ENCODE data around the gene TAS1R3. TPM values are rescaled to one million over a fixed set of nuclear protein-coding genes. Genes with fewer than 3 reads are reported as not detected.

Gene TAS1R3
- total RNA-seq, 1 donor from 2014 or later: 1.0 TPM

DNA sequence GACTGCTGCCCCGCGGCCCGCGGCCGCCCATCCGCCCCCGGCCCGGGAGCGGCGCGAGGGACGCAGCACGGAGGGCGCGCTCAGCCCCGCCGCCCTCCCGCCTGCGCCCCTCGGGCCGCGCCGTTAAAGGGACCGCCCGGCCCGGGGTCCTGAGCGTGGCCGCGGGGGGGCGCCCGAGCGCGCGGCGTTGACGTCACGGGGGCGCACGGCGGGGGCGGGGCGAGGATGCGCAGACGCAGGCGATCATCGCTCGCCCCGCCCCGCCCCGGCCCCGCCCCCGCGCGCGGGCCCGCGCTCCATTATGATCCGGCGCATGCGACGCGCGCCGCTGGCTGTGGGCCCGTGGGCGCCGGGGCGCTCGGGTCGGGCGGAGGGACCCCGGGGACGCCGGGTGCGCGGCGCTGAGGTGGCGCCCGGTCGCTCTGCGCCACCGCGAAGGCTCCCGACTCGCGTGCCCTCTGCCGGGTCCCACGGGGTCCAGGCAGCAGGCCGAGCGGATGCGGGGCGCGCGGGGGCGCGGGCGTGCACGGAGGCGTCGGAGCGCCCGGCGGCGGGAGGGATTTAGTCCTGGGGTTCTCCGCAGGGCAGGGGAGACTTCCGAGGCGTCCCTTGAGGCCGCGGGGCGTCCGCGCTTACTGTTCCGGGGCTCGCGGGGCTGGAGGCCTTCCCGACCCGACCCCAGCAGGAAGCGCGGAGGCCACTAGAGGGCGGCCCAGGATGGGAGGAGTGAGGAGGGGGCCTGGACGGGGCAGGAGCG, 18.4 kb downstream of the TAS1R3 start, which contains the start of gene DVL1:
Gene DVL1 (minus strand): TSS at position 163 of the 757 bp plus-strand sequence. CDS start 353 bp downstream, outside the sequence.
- intact Hi-C loops (cut with micrococcal nuclease): loop anchor here (1.0 to 5.0 kb wide), 2 partner anchors 22 to 42 kb away; partner anchors contain the start of genes ACAP3 and PUSL1

DNA sequence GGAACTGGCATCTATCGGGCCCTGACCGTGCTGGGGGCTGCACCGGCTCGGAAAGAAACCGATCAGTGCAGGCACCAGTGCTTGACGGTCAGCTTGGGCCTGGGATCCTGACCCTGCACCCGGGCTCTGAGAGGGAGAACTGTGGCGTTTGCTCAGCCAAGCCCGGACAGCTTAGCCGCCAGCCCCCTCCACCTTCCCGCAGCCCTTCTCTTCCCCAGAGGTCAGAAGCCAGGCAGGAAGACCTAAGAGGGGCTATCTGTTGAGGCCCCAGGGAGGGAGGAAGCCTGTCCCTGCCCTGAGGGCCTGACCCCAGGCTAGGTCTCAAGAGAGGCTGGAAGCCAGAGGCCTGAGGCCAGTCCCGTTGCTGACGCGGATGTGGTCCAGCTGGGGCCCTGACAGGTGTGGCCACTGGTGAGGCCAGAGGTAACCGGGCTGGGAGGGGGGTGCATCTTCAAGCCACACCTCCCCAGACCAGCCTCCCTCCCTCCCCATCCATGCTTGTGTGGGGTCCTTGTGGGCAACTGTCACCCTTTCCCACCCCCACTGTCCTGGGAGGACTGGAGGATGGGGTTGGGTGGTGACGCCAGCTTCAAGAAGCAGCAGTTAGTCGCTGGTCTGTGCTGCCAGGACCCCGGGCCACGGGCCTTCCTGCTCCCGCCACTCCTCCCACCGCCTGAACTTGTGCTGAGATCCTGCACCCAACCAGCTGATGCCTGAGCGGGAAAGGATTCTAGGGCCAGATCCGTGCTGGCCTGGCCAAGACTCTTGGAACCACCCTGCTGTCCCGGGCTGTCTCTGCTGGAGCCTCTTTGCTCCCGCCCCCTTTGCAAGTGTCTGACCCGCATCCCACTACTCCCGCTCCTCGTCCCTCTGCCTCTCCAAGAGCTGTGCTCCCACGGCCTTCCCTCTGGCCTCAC, 20.7 kb downstream of the TAS1R3 start:
- intact Hi-C loops (cut with micrococcal nuclease): no loop called here

DNA sequence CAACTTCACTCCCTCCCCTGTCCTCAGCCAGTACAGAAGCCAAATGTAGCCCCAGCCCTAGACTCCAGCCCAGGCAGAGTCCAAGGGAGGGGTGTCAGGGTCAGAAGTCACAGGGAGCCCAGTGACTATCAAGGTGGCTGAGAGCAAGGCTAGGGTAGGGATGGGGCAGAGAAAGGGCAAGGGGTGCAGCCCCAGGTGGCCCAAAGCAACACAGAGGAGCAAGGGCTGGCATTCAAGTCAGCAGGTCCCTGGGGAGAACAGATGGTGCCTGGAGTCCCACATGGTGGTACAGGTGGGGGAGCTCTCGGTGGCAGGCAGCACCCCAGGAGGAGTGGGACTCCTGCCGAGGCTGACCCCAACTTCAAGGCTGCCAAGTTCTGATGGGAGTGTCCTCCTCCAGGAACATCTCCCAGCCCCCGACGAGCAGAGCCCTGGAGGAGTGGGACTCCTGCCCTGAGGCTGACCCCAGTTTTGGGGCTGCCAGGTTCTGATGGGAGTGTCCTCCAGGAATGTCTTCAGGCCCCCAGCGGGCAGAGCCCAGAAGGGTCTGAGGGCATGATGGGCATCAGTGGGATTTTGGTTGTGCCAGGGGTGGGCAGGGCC, 21.8 kb downstream of the TAS1R3 start:
- intact Hi-C loops (cut with micrococcal nuclease): no loop called here

DNA sequence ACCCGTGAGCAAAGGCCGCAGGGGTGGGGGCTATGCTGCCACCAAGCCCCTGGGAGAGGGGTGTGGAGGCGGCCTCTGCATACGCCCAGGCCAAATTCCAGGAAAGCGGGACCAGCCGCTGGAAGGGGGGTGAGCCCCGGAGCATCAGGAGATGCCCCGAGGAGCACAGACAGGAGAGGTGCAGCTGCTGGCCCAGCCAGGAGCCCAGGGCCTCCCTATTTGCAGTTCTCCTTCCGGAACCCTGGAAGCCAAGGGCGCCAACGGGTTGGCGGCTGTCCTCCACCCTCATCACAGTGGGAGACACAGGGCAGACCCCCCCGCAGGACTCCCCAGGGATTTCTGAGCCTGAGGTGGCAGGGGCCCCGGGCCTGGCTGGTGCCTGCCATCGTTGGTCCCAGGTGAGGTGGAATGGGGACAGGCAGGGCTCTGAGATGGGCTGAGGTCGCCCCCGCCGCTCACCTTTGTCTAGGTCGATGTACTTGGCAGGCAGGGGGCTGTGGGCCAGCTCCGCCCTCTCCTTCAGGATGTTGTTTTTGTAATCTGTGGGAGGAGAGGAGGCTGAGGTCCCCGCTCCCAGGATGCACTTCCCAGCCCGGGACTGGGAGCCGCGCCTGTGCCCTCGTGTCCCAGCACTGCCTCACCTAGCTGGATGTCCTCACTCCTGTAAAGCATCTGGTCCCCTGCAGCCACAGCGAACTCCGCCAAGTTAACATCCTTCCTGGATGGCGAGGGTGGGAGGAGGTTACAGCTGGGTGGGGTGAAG, 22.5 kb downstream of the TAS1R3 start:
- intact Hi-C loops (cut with micrococcal nuclease): no loop called here

DNA sequence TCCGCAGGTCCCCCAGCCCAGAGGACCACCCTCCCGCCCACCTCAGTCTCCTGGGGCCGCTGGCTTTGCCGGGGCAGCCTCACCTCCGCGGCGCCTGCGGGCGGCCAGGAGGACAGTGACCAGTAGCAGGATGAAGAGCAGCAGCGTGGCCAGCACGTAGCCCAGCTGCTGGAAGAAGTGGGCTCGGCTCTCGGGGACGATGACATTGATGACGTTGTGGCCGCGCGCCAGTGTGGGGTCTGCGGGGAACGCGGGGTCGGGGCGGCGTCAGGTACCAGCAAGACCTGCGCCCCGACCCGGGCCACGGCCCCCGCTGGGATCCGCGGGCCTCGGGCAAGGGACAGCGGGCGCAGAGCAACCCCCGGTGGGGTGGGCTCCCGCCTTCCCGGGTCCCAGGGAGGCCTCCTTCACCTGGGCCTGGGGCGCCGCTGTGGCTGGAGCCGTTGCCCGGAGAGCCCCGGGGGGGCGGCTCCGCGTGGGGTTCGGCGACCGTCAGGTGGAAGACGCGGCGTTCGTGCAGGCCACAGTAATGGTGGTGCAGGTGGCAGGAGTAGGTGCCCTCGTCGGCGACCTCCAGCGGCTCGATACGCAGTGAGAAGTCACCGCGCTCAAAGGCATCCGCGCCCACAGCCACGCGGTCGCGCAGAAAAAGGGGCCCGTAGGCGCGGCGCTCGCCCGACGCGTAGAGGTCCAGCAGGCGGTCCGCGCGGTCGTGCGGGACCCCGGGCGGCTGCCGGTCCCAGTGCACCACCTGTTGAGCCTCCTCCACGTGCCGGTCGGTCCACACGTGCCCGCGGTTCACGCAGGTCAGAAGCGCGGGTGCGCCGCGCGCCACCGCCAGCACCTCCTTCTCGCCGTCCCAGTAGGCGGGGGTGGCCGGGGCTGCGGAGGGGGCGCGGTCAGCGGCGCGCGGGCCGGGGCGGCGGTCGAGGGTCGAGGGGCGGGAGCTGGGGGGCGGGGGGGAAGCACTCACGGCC, 23.5 kb downstream of the TAS1R3 start:
- intact Hi-C loops (cut with micrococcal nuclease): no loop called here

DNA sequence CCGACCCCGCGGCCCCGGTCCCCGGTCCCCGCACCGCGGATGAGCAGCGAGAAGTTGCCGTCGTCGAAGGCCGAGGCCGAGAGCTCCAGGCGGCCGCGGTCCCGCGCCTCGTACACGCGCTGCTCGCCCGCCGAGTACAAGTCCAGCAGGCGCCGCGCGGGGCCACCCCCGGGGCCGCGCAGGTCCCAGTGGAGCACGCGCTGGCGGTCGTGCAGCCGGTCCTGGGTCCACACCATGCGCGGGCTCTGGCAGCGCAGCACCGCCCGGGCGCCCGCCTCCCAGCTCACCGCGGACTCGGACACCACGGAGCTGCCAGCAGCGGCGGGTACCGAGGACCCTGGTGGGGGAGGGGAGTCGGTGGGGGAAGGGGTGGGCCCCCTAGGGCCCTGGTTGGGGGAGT, 24.3 kb downstream of the TAS1R3 start:
- intact Hi-C loops (cut with micrococcal nuclease): no loop called here

DNA sequence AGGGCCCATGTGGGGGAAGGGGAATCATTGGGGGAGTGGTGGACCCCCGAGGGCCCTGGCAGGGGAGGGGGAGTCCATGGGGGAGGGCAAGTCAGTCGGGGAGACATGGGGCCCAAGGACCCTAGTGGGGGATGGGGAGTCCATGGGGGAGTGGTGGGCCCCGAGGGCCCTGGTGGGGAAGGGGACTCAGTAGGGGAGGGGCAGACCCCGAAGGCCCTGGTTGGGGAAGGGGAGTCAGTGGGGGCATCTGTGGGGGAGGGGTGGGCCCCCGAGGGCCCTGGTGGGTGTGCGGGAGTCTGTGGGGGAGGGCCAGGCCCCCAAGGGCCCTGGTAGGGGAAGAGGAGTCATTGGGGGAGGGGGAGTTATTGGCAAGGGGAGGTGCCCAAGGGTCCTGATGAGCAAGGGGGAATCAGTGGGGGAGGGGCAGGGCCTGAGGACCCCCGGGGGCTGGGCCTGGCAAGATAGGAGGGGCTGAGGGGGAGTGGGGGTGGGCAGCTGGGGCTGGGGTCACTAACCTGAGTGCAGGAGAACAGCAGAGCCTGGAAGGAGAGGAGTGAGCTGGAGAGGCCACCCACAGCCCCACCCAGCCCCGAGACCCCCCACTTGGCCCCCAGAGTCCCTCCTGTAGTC, 25.2 kb downstream of the TAS1R3 start:
- intact Hi-C loops (cut with micrococcal nuclease): no loop called here

DNA sequence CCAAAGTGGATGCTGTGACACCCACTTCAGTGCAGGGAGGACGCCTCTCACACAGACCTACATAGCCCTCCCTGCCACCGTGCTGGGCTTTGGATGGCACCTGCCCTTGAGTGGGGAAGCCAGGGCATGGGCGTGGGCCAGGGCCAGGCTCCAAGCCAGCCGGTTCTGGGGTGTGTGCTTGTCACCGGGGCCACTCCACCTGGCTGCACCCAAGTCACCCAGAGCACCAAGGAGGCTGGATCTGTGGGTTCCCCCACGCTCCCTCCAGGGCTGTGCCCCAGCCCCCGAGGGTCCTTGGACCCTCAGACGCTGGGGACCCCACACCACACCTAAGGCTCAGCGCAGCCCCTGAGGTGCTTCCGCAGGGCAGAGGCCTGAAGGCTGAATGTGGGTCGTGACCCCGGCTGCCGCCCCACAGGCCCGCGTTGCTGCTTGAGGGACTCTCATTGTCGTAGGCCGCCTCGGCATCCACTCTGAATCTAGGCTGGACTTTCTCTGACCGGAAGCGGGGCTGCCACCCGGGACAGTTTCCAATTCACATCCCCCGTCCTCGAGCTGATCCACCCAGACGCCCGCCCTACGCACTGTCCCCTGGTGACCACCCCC, 25.8 kb downstream of the TAS1R3 start:
- intact Hi-C loops (cut with micrococcal nuclease): no loop called here

DNA sequence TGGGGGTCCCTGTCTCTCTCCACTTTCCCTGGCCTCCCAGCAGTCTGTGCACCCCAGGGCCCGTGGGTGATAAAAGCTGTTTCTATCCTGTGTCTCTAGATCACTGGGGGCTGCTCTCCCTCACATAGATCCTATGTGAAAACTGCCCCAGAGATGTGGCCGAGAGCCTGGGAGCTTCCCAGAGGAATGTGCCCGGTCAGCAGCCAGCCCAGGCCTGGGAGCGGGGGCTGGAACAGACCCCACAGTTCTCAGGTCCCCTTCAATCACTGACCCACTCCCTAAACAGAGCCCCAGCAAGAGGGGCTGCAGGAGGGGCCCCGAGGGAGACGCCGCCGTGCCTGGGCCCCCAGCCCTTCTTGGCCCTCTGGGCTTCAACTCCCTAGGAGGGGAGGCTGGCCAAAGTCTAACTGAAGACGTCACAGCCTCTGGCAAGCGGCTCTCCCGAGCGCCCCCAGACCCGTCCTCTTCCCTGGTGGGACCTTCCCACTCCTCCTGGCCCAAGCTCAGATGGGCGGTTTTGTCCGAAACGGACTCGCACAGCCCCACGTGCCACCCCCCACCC, 26.9 kb downstream of the TAS1R3 start:
- intact Hi-C loops (cut with micrococcal nuclease): no loop called here

DNA sequence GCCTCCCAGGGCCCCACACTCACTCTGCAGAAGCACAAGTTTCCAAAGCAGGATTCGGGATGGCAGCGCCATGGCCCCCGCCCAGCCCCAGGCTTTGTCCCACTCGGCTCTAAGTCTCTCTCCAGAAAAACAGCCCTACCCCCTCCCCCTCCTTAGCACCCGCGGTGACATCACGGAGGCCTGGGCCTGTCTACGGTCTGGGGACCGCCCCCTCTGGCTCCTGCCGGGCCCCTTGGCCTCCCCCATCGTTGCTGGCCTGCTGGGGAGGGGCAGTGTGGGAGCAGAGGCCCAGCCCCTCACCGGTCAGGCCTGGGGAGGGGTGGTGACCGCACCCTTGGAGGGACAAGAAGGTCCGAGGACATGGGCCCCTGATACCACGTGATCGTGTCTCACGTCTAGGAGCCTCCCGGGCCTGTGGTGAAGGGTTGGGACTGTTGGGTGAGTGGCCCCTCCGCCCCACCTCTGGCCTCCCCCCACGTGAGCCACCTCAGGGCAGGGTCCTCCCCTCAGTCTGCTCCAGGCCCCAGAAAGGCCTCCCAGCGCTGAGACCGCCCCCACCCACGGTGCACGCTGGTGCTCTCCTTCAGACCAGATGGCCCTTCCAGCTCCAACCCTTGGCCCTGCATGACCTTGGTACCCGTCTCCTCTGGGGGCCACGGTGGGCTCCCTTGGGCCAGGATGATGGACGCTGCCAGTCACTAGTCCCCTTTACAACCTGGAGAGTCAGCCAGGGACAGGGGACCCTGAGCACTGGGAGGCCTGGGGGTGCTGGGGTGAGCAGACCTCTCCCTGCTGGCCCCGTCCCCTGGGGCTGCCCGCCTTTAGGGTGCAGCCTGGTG, 27.6 kb downstream of the TAS1R3 start, which contains the start of gene MXRA8:
Gene MXRA8 (minus strand): TSS at position 123 of the 839 bp plus-strand sequence. CDS start 51 bp downstream, at position 72.
- intact Hi-C loops (cut with micrococcal nuclease): no loop called here

DNA sequence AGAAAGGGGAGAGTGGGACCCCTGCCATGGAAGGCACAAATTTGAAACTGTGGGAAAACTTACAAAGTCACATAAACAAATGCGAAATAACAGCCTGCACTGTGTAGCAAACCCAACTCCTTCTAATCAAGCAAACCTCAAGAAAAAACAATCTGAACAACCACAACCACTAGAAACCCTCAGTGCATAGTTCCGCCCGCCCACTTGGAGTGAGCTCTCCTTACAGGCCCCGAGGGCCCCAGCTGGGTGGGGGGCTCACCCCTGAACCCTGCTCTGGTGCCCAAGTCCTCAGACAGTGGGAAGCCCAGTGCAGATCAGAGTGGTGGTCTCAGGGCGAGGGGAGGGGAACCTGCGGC, 28.2 kb downstream of the TAS1R3 start:
- intact Hi-C loops (cut with micrococcal nuclease): no loop called here

DNA sequence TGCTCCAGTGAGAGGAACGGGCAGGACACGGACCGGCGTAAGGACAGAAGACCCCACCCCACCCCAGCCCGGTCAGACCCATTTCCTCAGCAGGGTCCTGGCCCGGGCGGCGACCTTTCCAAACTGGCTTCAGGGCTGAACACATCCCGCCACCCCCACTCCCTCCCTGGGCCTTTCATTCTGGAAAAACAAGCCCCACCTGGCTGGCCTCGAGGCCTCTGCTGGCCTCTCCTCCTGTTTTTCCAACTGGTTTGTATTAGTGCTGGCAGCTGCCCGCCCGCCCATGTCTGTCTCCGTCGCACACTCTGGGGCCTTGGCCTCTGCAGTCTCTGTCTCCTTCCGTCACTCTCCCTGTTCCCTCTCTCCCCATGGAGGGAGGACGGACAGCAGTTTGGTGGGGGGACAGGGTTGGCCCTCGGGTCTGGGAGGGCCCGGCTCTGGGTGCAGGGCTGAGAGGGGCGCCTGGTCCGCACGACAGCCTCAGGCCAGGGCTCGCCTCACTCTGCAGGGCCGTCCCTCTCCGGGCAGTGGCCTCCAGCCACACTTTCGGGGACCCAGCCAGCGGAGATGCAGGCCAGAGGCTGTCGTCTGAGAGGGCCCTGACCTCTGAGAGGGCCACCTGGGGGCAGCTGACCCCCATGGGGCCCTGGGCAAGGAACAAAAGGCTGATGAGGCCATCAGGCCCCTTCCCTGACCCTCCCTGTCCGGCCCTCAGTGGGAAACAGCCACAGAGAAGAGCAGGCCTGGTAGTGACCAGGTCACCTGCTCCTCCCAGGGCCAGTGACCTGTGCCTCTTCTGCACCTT, 28.8 kb downstream of the TAS1R3 start:
- intact Hi-C loops (cut with micrococcal nuclease): no loop called here

DNA sequence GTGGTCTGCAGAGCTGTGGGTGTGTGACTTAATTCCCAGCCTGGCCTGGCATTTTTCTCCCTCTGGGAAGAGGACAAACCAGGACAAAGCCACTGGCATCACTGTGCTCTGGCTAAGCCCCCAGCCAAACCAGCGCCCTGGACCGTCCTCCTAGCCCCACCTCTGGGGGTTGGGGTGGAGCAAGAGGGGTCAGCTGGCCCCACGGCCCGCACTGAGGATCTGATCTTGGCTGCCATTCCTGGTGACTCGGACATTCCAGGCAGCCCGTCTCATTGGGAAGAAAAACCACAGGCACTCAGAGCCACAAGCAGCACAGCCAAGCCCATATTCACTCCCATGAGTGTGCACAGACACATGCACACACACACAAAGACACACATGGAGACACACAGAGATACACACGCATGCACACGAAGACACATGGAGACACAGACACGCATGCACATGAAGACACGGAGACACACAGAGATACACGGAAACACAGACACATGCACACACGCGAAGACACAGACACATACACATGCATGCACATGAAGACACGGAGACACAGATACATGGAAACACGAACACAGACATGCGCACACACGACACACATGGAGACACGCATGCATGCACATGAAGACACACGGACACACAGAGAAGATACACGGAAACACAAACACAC, 29.6 kb downstream of the TAS1R3 start:
- intact Hi-C loops (cut with micrococcal nuclease): no loop called here

DNA sequence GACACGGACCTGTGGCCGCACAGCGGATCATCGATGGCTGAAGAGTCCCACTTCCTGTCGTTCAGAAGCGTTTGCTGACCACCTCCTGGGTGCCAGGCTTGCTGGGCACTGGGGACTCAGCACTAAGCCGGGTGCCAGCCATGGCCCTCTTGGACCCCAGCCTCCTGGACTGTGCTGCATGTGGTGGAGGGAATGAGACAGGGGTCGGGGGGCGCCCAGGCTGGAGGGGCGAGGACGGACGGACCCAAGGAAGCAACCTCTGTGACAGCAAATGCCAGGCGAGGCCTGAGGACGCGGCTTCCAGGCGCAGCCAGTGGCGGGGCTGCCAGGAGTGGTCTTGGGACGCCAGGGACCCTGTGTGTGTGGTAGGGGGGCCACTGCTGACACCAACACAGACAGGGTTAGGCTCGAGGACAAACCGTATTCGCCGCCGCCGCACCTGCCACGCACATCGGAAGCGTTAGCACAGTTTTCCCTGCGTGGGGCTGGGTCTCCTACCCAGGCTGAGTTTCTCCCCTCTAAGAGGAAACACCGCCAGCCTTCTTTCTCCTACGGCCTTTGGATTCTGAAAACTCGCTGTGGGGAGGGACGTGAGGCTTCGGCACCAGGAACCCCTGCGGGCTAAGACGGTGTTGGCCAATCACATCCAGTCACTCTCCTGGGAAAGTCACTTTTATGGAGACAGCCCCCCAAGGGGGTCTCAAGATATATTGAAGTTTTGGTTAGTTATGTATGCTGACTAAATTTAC, 30.3 kb downstream of the TAS1R3 start:
- intact Hi-C loops (cut with micrococcal nuclease): no loop called here

DNA sequence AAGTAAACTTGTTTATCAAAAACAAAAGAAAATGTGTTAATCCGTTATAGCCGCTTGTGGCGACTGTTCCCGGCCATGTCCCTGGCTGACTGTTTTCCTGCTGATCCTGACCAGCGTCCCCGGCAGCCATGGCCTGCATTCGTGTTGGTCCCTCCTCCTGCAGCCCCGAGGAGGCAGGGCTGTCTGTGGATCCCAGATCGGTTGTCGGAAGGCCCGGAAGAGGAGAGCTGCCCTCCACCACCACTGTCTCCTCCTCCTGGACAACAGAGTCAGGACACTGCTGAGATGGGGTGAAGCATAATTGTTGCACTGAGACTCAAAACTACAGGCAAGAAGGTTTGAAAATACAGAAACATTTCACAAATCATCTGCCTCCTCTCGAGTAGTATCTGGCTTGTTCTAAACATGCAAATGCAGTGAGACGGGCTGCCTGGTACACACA, 30.9 kb downstream of the TAS1R3 start:
- intact Hi-C loops (cut with micrococcal nuclease): no loop called here

DNA sequence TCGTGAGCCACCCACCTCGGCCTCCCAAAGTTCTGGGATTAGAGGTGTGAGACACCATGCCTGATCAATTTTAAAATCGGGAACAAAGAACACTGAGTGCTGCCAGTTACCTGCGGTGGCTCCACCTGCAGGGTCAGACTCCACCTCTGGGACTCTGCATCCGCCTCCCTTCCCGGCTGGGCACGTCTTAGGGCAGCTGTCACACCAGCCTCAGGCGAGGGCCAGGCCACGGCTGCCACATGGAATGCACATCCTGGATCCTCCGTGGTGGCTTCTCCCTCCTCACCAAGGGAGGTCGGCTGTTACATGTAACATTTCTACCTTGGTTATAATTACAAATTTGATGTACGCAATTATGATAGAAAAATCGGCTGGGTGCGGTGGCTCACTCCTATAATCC, 33.2 kb downstream of the TAS1R3 start:
- intact Hi-C loops (cut with micrococcal nuclease): no loop called here
